Head of caudate nucleus (tissue), 42 donors: ENCODE results near the gene MCTP1.

ENCODE experiments used
- DNase-seq, 42 donors: peaks; one replicate each; pipeline versions ENCODE4 v3.0.0 to v3.0.0-alpha.2; 2020 to 2021; ENCODE audit warnings: mixed read lengths in 7 of 42
- intact Hi-C: fragments of 100-400 bp; cut with DNase I; formaldehyde crosslinking; loops from one replicate; pipeline ENCODE4 v1.15.0; 2022

The MCTP1 gene

DNA sequence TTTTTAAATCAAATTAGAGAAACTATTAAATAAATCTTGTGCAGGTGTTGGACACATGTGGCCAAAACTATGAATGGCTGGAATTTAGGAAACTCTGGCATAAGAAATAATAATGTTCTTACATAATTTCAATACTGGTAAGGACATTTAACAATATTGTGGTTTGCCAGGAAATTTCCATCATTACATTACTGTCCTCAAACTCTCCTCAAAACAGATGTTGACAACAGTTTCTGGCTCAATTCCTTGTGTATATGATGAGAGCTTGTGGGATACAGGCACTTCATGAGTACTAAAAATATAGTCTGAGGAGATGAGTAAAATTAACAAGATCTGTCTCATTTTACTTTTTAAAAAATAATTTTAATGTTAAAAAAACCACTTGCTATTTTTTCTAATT is 27.9 kb downstream of the MCTP1 start:
- no peak for DNase-seq
- intact Hi-C loops = loop anchor here (10.0 kb wide), 1 partner anchor 282 kb away; no protein-coding TSS in a partner anchor

GRCh38 chr5:95256446-95256845 is 28.4 kb downstream of the MCTP1 start:
- intact Hi-C loops = loop anchor here (10.0 kb wide), 1 partner anchor 282 kb away; no protein-coding TSS in a partner anchor

GRCh38 chr5:95252801-95253200 is 32.1 kb downstream of the MCTP1 start:
- intact Hi-C loops = loop anchor here (10.0 kb wide), 1 partner anchor 278 kb away; no protein-coding TSS in a partner anchor
- DNase-seq = no peak

More at GRCh38 chr5:95256446-95256845, 28.4 kb downstream of the MCTP1 start:
- no peak for DNase-seq

DNA sequence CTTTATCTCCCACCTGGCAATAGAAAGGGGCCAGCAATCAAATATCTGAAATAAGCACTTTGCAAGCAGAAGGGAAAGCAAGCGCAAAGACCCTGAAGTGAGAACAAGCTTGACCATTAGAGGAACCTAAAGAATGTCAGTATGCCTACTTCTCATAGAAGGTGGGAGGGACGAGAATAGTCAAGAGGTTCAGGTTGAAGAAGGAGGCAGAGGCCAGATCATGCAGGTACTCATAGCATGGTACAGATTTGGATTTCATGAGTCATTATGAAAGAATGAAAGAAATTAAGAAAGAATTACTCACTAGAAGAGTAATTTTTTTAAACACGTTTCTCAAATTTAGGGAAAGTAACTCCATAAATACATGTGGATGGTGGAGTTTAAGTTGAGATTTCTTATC is 33.7 kb downstream of the MCTP1 start:
- intact Hi-C loops = loop anchor here (10.0 kb wide), 1 partner anchor 276 kb away; no protein-coding TSS in a partner anchor
- no peak for DNase-seq

- intact Hi-C loops = no loop called here
- DNase-seq = no peak
Measured at GRCh38 chr5:95244479-95244878, 40.4 kb downstream of the MCTP1 start.

GRCh38 chr5:95241635-95242034 is 43.3 kb downstream of the MCTP1 start:
- intact Hi-C loops = no loop called here

GRCh38 chr5:95241161-95241560 is 43.7 kb downstream of the MCTP1 start:
- intact Hi-C loops = no loop called here
- no peak for DNase-seq

More at GRCh38 chr5:95241635-95242034, 43.3 kb downstream of the MCTP1 start:
- DNase-seq = peak in 2 of 42 donors; percentile 11 to 35

GRCh38 chr5:95238560-95239325 is 46.2 kb downstream of the MCTP1 start:
- intact Hi-C loops = no loop called here
- DNase-seq = peak in 14 of 42 donors; percentile 4 to 63 (median 41)

GRCh38 chr5:95237324-95237723 is 47.6 kb downstream of the MCTP1 start:
- peak in 1 of 42 donors; percentile 20 for DNase-seq
- intact Hi-C loops = no loop called here

DNA sequence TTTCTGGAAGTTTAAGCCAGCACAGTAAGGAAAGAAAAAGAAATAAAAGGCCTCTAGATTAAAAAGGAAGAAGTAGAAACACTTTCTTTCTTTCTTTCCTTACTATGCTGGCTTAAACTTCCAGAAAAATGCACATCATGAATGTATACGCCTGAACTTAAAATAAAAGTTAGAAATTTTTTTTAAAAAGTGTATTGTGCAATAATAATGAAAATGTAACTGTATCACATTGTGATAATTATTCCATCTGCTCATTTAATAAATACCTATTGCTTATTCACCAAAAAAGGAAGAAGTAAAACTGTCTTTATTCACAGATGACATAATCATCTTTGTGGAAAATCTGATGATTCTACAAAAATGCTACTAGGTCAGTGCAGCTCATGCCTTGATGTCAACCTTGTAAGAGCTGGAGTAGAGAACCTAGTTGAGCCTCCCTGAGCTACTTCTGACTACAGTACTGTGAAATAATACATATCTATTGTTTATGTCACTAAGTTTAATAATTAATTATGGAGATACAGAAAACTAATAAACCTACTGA is 49.4 kb downstream of the MCTP1 start:
- no peak for DNase-seq
- intact Hi-C loops = no loop called here

- no peak for DNase-seq
- intact Hi-C loops = no loop called here
Measured at GRCh38 chr5:95229646-95230045, 55.2 kb downstream of the MCTP1 start.

- intact Hi-C loops = no loop called here
- DNase-seq = no peak
Measured at GRCh38 chr5:95224701-95225459, 60.0 kb downstream of the MCTP1 start.

- intact Hi-C loops = no loop called here
- no peak for DNase-seq
Measured at GRCh38 chr5:95223566-95224258, 61.2 kb downstream of the MCTP1 start.

GRCh38 chr5:95222836-95223235 is 62.1 kb downstream of the MCTP1 start:
- no peak for DNase-seq
- intact Hi-C loops = no loop called here

DNA sequence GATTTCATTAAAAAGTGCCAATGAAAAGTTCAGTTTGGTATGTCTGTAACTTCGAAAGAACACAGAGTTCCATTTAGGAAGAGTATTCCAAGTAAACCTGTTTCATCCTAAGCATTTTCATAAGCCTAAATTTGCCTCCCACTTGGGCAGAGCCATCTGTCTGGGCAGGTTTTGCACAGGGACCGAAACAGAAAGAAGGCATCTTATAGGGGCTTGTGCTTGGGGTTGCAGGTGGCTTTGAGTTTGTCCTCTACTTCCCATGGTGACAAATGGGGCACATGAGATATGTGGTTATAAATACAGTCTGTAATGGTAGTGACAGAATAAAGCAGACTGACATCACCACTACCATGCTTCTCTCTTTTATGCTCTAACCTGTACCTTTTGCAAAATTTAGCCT is 63.7 kb downstream of the MCTP1 start:
- intact Hi-C loops = no loop called here
- no peak for DNase-seq

GRCh38 chr5:95220381-95220780 is 64.5 kb downstream of the MCTP1 start:
- intact Hi-C loops = no loop called here
- no peak for DNase-seq

DNA sequence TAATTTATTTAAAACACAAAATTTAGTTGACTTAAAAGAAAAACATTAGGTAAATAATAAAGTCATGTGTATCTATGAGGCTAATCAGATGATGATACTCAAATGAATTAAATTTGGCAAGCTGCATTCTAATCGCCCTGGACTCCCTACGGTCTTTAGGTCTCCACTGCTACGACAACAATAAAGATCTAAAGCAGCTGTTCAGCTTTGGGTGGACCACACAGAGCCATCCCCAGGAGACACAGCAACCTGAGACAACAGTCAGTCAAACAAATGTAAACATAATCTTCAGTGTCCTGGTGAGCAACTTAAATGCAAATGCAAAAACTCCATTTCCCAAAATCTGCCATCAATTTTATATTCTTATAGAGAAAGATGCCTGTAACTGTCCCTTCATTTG is 65.5 kb downstream of the MCTP1 start:
- intact Hi-C loops = no loop called here
- DNase-seq = no peak

- intact Hi-C loops = no loop called here
- no peak for DNase-seq
Measured at GRCh38 chr5:95217881-95218280, 67.0 kb downstream of the MCTP1 start.

GRCh38 chr5:95217351-95217750 is 67.5 kb downstream of the MCTP1 start:
- DNase-seq = no peak
- intact Hi-C loops = no loop called here
